ELR (cell line): Measurements from ENCODE around the gene ANKRD55.
"Not testable (repeated sequence)": the region's sequence is repeated elsewhere in the genome, so short reads cannot be mapped to it uniquely, and the experiment has no call there.

Experiments used
- DNase-seq: peaks from one replicate; pipeline ENCODE4 v3.0.0-alpha.2; 2015; ENCODE audit warnings: low read depth

ANKRD55 gene

DNA sequence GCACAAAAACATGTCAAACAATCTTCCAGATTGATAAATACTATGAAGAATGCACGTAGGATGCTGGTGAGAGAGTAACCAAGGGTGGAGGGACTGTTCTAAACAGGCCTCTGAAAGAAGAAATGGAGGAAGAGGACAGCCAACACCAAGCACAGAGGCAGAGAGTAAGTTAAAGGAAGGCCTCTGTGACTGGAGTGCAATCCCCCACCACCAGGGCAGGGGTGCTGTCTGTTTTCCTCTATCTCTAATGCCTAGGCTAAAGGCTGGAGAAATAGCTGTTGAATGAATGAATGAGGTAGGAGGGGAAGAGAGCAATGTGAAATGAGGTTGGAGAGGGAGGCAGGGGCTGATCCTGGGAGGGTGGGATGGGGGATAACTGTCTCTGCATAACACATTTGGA lies 88.9 kb downstream of the ANKRD55 start:
- no peak for DNase-seq

DNA sequence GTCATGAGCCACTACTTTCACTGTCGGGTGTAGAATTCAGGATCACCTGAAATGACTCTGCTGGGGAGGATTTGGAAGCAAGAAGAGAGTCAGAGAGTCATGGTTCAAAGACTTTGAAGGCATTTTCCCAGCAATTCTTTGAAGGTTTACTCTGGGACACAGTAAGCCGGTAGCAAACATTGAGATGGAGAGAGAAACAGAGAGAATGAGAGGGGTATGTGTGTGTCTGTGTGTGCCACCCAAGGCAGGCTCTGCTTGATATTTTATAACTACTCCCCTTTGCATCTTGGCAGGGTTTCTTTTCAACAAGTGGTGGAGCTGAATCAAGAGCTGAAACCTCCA lies 89.8 kb downstream of the ANKRD55 start:
- no peak for DNase-seq

DNA sequence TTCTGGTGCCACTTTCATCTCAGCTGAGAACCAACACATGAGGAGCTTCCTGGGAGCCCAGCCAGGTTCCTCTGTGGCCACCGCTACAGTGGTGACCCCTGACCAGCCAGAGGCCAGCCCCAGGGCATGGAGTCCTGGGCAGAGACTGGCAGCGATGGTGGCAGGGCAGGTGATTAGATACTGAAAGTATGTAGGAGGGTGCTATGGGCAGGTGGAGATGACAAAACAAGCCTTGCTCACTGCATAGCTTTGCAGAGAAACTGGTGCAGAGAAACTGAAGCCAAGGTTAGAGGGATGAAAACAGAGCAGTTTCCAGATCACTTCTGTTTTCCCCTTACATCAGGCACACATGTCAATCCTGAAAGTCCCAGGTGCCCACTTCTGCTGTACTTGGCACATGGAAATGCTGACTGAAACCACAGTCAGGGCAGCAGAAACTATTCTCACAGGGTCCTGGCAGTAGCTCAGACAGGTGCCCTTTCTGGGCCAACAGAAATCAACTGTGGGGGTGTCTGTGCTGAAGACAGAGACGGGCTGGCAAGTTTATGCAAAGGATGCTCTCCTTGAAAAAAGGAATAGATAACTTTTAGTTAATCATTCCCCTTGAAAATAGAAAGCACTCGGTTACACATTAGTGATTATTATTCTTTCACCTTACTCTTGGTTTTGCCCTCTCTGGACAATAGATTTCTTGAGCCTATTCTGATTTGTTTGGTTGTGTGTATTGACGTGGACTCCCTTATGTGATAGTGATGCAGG lies 90.3 kb downstream of the ANKRD55 start:
- DNase-seq: no peak

DNA sequence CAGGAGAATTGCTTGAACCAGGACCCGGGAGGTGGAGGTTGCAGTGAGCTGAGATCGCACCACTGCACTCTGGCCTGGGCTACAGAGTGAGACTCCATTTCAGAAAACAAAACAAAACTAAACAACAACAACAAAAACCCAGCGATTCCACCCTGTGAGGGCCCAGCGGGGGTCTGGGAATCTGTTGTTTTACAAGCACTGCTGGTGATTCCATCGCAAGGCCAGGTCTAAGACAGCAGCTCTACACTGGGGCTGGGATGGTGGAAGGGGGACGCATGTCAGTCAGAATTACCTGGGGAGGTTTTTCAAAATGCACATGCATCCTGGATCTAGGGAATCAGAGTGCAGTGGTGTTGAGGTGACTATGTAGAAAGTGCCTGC lies 90.9 kb downstream of the ANKRD55 start:
- no peak for DNase-seq

DNA sequence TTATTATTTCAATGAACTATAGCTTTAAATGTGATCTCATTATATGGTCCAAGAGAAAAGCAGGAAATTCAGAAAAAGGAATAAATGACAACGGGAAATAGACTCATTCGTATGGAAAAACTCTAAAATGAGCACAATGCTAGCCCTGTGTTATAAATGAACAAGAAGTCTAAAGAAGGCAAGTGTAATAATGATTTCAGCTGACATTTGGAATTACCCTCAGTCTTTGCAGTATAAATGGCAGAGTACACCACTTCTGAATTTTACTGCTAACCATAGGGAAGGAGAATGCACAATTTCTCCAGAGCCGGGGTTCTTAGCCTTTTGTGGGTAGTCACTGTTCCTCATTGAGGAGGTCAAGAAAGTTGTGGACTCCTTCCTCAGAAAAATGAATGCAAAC lies 93.1 kb downstream of the ANKRD55 start:
- no peak for DNase-seq

DNA sequence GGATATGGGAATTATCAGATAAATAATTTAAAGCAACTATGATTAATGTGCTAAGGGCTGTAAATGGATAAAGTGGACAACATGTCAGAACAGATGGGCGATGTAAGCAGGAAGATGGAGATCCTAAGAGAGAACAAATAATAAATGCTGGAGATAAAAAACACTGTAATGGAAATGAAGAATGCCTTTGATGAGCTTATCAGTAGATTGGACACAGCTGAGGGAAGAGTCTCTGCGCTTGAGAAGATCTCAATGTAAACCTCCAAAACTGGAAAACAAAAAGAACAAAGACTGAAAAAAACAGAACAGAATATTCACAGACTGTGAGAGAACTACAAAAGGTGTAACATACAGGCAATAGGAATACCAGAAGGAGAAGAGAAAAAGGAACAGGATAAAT lies 102.5 kb downstream of the ANKRD55 start:
- DNase-seq: no peak

DNA sequence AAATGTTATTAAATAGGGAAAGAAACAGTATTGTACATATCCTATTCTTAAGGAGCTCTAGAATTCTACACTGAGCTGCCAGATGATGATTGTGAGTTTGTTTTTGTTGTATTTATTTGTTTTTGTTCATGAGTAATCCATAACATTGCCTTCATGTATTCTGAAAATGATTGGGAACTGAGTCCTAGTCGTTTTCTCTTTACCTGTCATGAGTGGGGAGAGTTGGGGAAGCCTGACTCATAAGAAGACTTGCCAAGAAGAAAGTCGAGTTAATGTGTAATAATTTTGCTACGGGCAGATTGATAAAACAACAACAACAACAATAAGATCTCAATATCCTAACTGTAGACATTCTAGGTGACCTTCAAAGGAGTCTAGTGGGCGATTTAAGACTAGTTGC lies 103.8 kb downstream of the ANKRD55 start:
- DNase-seq: peak; percentile 17

DNA sequence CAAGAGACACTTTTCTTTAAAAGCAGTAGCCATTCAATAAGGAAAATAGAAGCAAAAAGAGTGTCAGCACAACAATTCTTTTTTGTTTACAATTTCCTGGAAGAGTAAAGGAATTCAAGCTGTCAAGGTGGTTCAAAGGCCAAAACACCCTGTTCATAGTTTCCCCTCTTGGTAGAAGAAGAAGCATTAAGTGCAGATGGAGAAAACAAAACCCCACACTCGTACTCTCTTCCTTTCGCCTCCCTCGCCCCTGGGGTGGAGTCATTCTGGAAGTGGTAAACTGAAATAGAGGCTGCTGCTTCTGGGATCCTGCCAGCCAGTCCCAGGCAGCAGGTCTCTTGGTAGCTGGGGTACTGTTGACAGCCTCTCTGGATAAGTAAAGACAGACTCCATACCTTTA lies 105.0 kb downstream of the ANKRD55 start:
- no peak for DNase-seq

DNA sequence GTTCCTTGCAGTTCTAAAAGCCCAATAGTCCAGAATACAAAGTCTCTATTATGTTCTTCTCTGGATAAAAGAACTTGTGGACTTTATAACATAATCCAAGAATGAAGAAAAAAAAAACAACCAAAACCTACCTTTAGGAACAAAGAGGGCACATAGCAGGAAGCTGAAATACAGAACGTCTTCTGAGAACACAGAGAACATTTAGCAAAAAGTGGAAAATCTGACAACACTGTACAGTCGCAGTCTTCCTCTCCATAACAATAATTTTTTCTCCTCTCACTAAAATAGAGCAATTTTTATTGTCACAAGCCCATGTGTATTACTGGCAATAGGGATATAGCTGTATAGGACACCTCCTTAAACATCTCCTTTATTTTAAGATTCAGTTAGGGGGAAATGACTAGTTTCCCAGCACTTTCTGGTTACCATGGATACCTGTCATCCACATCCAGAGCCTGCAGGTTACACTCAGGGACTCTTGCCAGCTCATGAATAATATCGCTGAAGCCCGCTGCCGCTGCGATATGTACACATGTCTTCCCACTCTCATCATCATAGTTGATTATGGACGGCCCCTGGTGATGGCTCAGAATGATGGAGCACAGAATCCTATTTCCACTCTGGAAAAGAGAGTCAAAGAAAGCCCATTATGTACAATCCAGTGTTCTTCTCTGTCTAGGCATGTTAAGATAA lies 106.5 kb downstream of the ANKRD55 start:
- DNase-seq: peak; percentile 26

DNA sequence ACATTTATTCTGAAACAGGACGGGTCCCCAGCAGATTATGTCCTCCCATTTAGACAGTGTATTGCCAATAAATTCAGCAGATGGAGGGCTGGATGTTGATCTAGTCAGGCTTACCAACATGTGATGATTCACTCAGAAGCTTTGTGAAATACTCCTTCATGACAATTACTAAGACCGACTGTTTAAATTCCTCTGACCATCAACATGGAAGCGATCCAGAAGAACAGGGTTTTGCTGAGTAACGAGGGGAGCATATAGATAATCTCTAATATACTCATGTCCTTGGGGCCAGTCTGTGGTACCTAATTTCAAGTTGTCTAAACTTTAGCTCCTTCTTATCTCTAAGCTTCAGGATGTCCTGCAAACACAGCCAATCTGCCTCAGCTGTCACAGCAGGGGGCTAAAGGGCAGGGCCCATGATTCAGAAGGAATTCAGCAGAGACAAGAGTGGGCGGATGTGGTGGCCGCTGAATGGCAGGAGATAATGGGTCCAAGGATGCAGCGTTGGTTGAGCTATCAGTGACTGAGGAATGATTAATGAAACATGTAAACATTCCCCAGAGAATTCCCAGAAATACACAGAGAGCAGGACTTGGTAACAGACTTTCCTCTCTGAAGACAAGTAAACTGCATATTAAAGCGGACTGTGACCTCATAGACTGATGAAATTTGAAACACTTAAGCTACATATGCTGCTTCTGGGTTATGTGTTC lies 109.4 kb downstream of the ANKRD55 start:
- peak; percentile 99 for DNase-seq

DNA sequence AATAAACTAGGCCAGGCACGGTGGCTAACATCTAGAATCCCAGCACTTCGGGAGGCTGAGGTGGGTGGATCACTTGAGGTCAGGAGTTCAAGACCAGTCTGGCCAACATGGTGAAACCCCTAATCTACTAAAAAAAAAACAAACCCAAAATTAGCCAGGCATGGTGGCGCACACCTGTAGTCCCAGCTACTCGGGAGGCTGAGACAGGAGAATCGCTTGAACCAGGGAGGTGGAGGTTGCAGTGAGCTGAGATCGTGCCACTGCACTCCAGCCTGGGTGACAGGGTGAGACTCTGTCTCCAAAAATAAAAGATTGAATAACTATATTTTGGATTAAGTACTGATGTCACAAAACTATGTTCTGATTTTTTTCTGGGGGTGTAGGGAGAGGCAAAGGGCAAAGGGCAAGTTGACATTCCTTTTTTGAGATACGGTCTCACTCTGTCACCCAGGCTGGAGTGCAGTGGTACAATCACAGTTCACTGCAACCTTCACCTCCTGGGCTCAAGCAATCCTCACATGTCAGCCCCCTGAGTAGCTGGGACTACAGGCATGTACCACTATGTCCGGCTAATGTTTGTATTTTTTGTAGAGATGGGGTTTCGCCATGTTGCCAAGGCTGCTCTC lies 110.7 kb downstream of the ANKRD55 start:
- DNase-seq: not testable (repeated sequence)

DNA sequence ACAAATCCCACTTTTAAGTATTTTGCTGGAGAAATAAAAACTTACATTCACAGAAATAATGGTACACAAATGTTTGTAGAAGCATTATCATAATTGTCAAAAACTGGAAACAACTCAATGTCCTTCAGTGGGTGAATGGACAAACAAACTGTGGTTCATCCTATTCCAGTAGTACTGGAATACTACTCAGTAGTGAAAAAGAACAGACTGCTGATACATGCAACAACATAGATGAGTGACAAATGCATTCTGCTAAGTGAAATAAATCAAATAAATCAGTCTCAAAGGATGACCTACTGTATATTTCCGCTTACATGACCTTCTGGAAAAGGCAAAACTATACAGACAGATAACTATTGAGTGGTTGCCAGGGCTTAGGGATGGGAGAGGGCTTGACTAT lies 114.1 kb downstream of the ANKRD55 start:
- no peak for DNase-seq

DNA sequence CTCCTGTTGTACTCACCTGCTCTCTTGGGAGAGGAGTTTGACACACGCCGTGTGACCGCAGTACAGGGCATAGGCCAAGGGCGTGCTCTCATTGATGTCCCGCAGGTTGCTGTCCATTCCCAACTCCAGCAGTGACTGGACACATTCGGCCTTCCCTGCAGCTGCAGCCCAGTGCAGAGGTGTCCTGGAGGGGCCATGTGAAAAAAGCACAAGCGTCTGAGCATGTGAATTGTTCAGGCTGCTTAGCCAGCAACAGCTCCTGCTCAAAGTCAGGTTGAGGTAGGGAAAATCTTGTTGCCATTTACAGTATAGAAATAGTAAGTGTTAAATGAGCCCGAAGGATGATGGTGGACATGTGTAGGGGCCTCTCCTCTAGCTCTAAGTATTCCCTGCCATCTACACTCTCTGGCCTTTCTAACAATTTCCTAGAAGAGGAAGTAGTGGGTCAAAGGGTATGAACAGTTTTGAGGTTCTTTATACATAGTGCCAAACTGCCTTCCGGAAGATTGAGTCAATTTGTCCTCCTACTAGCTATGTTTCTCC lies 116.5 kb downstream of the ANKRD55 start:
- no peak for DNase-seq

DNA sequence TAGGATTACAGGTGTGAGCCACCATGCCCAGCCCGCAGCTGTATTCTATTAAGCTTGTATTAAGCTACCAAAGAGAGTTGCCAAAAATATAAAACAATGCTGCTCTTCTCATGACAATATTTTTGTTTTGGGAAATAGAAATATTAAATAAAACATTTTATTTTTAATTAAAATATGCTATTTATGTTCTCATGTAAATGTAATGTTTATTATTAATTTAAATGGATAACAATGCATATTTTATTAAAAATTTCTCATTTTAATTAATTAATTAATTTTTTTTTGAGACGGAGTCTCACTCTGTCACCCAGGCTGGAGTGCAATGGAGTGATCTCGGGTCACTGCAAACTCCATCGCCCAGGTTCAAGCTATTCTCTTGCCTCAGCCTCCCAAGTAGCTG lies 117.5 kb downstream of the ANKRD55 start:
- DNase-seq: no peak

DNA sequence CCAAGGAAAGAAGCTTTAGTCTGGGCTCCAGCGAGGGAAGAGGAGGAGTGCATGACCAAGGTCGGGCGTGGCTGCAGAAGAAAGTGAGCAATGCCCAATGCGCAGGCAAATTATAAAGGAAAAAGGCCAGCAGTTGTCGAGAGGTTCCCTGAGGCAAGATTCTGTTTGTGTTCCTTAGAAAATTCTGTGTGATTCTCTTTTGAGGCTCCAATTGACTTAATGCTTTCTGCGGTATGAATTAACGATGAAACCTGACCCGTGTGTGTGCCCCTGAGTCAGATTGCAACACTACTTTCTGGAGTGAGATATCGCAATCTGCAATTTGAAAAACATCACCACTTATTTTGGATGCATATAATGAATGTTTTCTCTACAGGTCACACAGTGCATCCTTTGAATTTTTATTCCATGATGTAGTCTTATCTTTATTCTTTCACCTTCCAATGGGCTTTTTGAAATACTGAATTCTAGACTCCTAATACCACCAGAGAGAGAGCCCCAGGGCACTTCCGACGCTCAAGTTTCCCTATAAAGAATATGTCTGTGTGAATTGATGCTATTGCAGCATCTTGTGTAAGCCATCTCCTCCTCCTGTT lies 120.5 kb downstream of the ANKRD55 start:
- DNase-seq: peak; percentile 89

DNA sequence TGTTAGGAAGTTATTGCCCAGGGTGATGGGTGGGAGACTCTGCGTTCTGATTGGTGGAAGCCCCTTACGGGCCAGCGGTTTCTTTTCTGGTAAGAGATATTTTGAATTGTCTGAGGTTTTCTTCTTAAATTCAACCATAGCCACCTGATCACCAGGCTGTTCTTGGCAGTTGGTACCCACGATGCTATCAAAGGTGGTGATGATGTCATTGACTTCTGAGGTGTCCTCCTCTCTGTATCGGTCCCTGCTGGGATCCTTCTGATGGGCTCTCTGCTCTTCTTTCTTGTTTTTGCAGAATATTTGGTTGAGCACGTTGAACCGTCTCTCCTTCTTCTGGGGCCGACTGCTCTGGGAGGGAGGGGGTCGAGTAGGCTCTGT lies 121.7 kb downstream of the ANKRD55 start:
- DNase-seq: no peak

DNA sequence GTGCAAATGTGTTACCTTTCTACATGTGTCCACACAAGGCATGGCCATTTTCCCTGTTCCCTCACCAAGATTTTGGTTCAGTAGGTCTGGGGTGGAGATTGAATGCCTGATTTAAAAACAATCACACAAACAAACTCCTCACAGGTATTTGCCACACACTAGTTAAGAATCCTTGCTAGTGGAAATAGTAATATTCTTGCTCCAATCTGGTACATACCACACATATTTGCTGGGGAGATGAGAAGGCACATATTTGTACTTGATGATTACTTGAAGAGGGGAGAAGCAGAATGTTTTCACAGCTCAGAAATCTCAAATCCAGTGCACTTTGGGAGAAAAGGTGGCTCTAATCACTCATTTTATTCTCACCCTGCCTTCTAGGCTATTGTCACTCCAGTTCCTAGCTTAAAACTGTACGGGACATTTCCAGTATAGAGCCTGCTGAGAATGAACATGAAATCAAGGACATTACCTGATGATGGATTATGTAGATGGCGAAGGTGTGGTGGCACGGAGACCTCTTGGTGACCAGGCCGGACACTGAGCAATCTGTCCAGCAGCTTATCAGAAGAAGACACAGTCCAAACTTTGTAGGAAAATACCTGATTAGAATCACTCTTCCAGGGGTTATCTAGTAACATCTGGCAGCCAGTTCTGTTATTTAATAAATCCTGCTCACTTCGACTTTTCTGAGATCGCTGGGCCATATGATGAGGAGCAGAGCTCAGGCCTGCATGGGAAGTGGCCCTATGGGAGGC lies 122.3 kb downstream of the ANKRD55 start:
- peak; percentile 15 for DNase-seq

DNA sequence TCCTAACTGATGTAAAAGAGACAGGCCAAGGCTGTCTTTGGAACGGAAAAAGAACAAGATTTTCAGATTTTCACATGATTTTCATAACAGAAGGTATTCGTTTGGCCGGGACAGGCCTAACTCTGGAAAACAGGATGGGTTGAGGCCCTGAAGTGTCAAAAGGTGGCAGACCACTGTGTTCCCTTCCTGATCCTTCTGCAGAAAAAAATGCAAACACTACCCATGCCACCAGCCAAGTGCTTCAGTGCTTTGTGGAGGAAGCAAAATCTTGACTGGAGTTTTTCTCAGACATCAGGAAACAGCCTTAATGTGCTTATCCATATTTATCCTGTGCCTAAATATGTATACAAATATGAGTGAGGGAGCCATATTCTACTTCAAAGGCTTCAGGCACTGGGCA lies 124.9 kb downstream of the ANKRD55 start:
- no peak for DNase-seq

DNA sequence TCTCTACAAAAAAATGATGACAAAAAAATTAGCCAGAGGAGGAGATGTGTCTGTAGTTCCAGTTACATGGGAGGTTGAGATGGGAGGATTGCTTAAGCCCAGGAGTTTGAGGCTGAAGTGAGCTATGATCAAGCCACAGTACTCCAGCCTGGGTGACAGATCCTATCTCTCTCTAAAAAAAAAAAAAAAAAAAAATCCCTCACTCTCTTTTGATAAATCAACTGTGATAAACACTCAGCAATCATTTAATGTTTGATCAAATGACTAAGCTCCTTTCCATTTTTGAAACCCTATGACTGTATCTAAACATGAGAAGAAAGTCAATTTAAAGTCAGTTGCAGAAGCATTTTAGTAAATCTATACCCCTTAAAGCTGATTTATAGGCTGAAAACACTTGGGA lies 126.3 kb downstream of the ANKRD55 start:
- DNase-seq: no peak

DNA sequence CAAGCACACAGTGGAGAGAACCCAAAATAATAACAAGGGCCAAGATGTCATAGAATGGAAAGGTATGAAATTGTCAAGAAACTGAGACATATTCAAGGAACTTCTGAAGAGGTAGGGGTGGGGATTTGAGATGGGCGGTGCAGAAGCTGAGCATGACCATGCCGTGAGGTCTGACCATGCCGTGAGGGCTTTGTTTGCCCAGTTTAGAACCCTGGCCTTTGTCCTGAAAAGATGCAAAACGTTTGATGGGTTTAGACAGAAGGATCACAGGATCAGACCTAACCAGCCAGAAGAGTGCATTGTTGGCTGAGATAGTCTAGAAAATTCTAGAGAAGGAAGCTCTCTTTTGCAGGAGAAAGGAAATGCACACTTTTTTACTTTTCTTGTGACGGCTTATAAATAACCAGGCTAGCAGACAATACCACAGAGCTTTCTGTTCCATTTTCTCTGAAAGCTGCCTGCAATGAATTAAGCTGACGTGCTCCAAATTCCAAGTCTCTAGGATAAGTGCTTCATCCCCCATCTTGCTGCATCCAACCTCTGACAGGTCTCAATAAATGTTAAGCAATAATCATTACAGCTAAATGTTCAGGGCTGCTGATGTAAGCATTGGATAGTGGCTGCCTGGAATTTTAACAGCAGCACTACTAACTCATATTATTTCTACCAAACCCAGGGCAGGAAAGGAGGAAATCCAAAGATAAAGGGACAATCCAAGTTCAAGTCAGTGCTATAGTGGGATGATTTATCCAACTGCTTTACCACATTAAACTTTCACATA lies 127.4 kb downstream of the ANKRD55 start:
- no peak for DNase-seq

DNA sequence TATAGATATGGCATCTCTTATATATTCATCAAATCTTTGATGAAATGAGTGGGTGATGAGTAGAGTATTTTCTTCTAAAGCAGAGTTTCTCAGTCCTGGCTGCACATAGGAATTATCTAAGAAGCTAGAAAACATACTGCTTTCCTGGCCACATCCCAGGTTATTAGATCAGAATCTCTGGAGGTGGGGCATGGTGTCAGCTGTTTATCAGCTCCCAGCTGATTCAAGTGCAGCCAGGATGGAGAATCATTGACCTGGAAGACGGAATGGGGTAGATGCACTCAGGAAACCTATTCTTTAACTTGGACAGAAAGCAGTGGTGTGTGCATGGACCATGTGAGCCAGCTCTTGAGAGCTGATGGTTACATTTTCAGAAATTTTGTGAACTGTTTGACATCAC lies 130.2 kb downstream of the ANKRD55 start:
- no peak for DNase-seq
